HepG2 (cell line): ENCODE measurements around the gene OBSL1. TPM values are rescaled to one million over a fixed set of nuclear protein-coding genes. Genes with fewer than 3 reads are reported as not detected.

Experiments
- ATF5 ChIP-seq: sonication (generic); formaldehyde crosslinking; IDR thresholded peaks from 2 replicates; pipeline ENCODE4 v1.4.0; 2020; ENCODE audit warnings: mild to moderate bottlenecking, low read depth, missing genetic modification reagents
- BCL6 ChIP-seq: IDR thresholded peaks from 2 replicates; pipeline ENCODE4 v1.6.1; 2016; ENCODE audit warnings: missing genetic modification reagents, missing compliant biosample characterization
- CTCF ChIP-seq: sonication (generic); formaldehyde crosslinking; IDR thresholded peaks from 2 replicates; pipeline ENCODE4 v1.5.0; 2020; ENCODE audit warnings: mild to moderate bottlenecking, missing genetic modification reagents, moderate library complexity
- EED ChIP-seq: sonication (generic); formaldehyde crosslinking; IDR thresholded peaks from 2 replicates; pipeline ENCODE4 v1.5.0; 2020; ENCODE audit warnings: mild to moderate bottlenecking, missing genetic modification reagents
- EHMT2 ChIP-seq: fragments of 200-600 bp; sonication (generic); IDR thresholded peaks from 2 replicates; pipeline ENCODE4 v1.7.0; 2017; ENCODE audit warnings: antibody characterized with exemption, low read depth, low read length, borderline replicate concordance
- ELF3 ChIP-seq: IDR thresholded peaks from 2 replicates; pipeline ENCODE4 v1.6.1; 2016; ENCODE audit warnings: missing genetic modification reagents, missing compliant biosample characterization
- EP300 ChIP-seq, 3 experiments: sonication (generic) in 1 of 3; formaldehyde crosslinking in 1 of 3; IDR thresholded peaks; 2 replicates each; pipeline versions ENCODE4 v1.5.1 to v1.6.1; 2011 to 2020; ENCODE audit warnings: low read depth in 2 of 3, low read length in 2 of 3, borderline replicate concordance in 1 of 3, improper control_type of control experiment in 1 of 3, mild to moderate bottlenecking in 1 of 3, missing genetic modification reagents in 1 of 3, moderate library complexity in 1 of 3
- GATAD2A ChIP-seq: IDR thresholded peaks from 2 replicates; pipeline ENCODE4 v1.6.1; 2016
- HMGXB4 ChIP-seq, 2 experiments: sonication (generic) in 1 of 2; formaldehyde crosslinking in 1 of 2; IDR thresholded peaks; 2 replicates each; pipeline versions ENCODE4 v1.4.0 to v1.6.1; 2018 to 2020; ENCODE audit warnings: missing genetic modification reagents in 2 of 2, borderline replicate concordance in 1 of 2, low read depth in 1 of 2, mild to moderate bottlenecking in 1 of 2, missing biosample characterization in 1 of 2
- KLF16 ChIP-seq, 2 experiments: sonication (generic) in 1 of 2; formaldehyde crosslinking in 1 of 2; IDR thresholded peaks; 2 replicates each; pipeline versions ENCODE4 v1.6.1 to v1.8.0; 2016 to 2023; ENCODE audit warnings: missing genetic modification reagents in 2 of 2, missing compliant biosample characterization in 1 of 2
- NFYB ChIP-seq: sonication (generic); formaldehyde crosslinking; IDR thresholded peaks from 2 replicates; pipeline ENCODE4 v1.4.0; 2020; ENCODE audit warnings: missing genetic modification reagents
- POLR2G ChIP-seq: fragments of 200-400 bp; formaldehyde crosslinking; IDR thresholded peaks from 2 replicates; pipeline ENCODE4 v1.6.1; 2018; ENCODE audit warnings: mild to moderate bottlenecking, low read depth, low read length, moderate library complexity
- RBAK ChIP-seq: sonication (generic); formaldehyde crosslinking; IDR thresholded peaks from 2 replicates; pipeline ENCODE4 v1.5.1; 2020; ENCODE audit warnings: mild to moderate bottlenecking, missing genetic modification reagents
- SP5 ChIP-seq: IDR thresholded peaks from 2 replicates; pipeline ENCODE4 v1.6.1; 2016; ENCODE audit warnings: low read depth, borderline replicate concordance
- TARDBP ChIP-seq: sonication (generic); formaldehyde crosslinking; IDR thresholded peaks from 2 replicates; pipeline ENCODE4 v1.8.0; 2022; ENCODE audit warnings: mild to moderate bottlenecking, missing genetic modification reagents
- ZFX ChIP-seq: sonication (generic); formaldehyde crosslinking; IDR thresholded peaks from 2 replicates; pipeline ENCODE4 v1.4.0; 2020; ENCODE audit warnings: mild to moderate bottlenecking, low read depth, missing genetic modification reagents, moderate library complexity
- ZNF362 ChIP-seq: sonication (generic); formaldehyde crosslinking; IDR thresholded peaks from 2 replicates; pipeline ENCODE4 v1.4.0; 2020; ENCODE audit warnings: missing genetic modification reagents, mild to moderate bottlenecking, borderline replicate concordance
- ZNF468 ChIP-seq: sonication (generic); formaldehyde crosslinking; IDR thresholded peaks from 2 replicates; pipeline ENCODE4 v1.8.0; 2022; ENCODE audit warnings: mild to moderate bottlenecking, moderate library complexity, missing genetic modification reagents
- ZNF607 ChIP-seq: sonication (generic); formaldehyde crosslinking; IDR thresholded peaks from 2 replicates; pipeline ENCODE4 v1.5.1; 2020; ENCODE audit warnings: missing genetic modification reagents, mild to moderate bottlenecking, borderline replicate concordance
- ZNF703 ChIP-seq: sonication (generic); formaldehyde crosslinking; IDR thresholded peaks from 2 replicates; pipeline ENCODE4 v1.5.1; 2020; ENCODE audit warnings: missing genetic modification reagents, mild to moderate bottlenecking, moderate library complexity, borderline replicate concordance
- ZNF780A ChIP-seq: sonication (generic); formaldehyde crosslinking; IDR thresholded peaks from 2 replicates; pipeline ENCODE4 v1.8.0; 2022; ENCODE audit warnings: mild to moderate bottlenecking, missing genetic modification reagents, moderate library complexity
- ZNF784 ChIP-seq: sonication (generic); formaldehyde crosslinking; IDR thresholded peaks from 2 replicates; pipeline ENCODE4 v1.5.1; 2020; ENCODE audit warnings: missing genetic modification reagents, mild to moderate bottlenecking, borderline replicate concordance
- polyA plus RNA-seq, 8 experiments: library from polyadenylated mRNA; depleted of rRNA in 3 of 8; stranded (reverse) in 7 of 8; unstranded in 1 of 8; fragments of >200 nt; fragmentation: Illumina TruSeq in 4 of 8; extraction: Trizol in 4 of 8; gene quantifications; 2 replicates each; pipeline versions ENCODE4 v1.2.1 to v1.2.3, GENCODE V29; 2011 to 2016; ENCODE audit warnings: low read depth in 4 of 8, missing spikeins in 1 of 8, mixed read lengths in 1 of 8; ENCODE audit not compliant: insufficient read depth in 1 of 8
- total RNA-seq, 5 experiments: library from RNA; depleted of rRNA; stranded (reverse); fragments of >200 nt; fragmentation: Illumina TruSeq; extraction: Trizol; gene quantifications; 2 replicates each; pipeline ENCODE4 v1.2.3, GENCODE V29; 2016; ENCODE audit warnings: low read depth in 1 of 5

OBSL1 gene
- total and polyA plus RNA-seq, 2 of the 13 experiments (the other 11 are each of a cell fraction or from before 2014, with no cell fraction given): 86.7 to 218 TPM

GRCh38 chr2:219595256-219595655 is 23.9 kb upstream of the OBSL1 start (continued):
- TF ChIP-seq HMGXB4 (CRISPR knock-in tag; IDR thresholded peaks at IDR 0.05; ENCODE audit: borderline replicate concordance in 1 of 2, low read depth in 1 of 2) (peak in 1 of 2 experiments; percentile 10; a peak in 1 of 4 replicates), BCL6 (0 out of 2 replicates have a peak, but pooled peaks have one; percentile 14), RBAK (CRISPR knock-in tag) (no peak), CTCF (CRISPR knock-in tag) (peak; percentile 30), ZNF607 (CRISPR knock-in tag) (no peak), ZNF362 (CRISPR knock-in tag) (peak; percentile 63; the same call in 1 of the 2 replicates), SP5 (CRISPR knock-in tag) (peak; percentile 40; the same call in 1 of the 2 replicates), GATAD2A (CRISPR knock-in tag) (peak; percentile 57), ATF5 (no peak), ZNF780A (CRISPR knock-in tag) (no peak), ELF3 (CRISPR knock-in tag) (peak; percentile 16; the same call in 1 of the 2 replicates), ZFX (CRISPR knock-in tag) (peak; percentile 33; the same call in 1 of the 2 replicates), KLF16 (CRISPR knock-in tag; IDR thresholded peaks at IDR 0.05) (no peak), NFYB (no peak), ZNF784 (CRISPR knock-in tag) (0 out of 2 replicates have a peak, but pooled peaks have one; percentile 22), EED (no peak), POLR2G (peak; percentile 31; the same call in 1 of the 2 replicates), ZNF468 (no peak), ZNF703 (CRISPR knock-in tag) (no peak), EP300 (IDR thresholded peaks at IDR 0.05; ENCODE audit: low read depth in 2 of 2, low read length in 2 of 2) (peak in 1 of 2 experiments; percentile 9; a peak in 1 of 4 replicates), EP300 (CRISPR knock-in tag; IDR thresholded peaks at IDR 0.05; ENCODE audit: borderline replicate concordance) (no peak), TARDBP (CRISPR knock-in tag) (peak; percentile 34; the same call in 1 of the 2 replicates), EHMT2 (no peak)
